DOHH2 (cell line): ENCODE data around the gene PDE9A.

Experiments
- H3F3A ChIP-seq: fragments of 200-600 bp; sonication (generic), shearing (Covaris generic); 2 replicates; pipeline ENCODE4 v1.6.0; 2016; ENCODE audit warnings: antibody characterized with exemption, mild to moderate bottlenecking; ENCODE audit not compliant: control insufficient read depth, insufficient read depth
- H3K27ac ChIP-seq: fragments of 200-600 bp; sonication (generic); 2 replicates; pipeline ENCODE4 v1.5.1; 2014; ENCODE audit warnings: low read depth, mild to moderate bottlenecking, low read length, moderate library complexity
- H3K27me3 ChIP-seq: fragments of 200-600 bp; sonication (generic); 2 replicates; pipeline ENCODE4 v1.6.1; 2014; ENCODE audit warnings: mild to moderate bottlenecking, low read length, mixed read lengths; ENCODE audit not compliant: control insufficient read depth
- H3K36me3 ChIP-seq: fragments of 200-600 bp; sonication (generic); 2 replicates; pipeline ENCODE4 v1.6.1; 2014; ENCODE audit warnings: mild to moderate bottlenecking, low read length, moderate library complexity, mixed read lengths; ENCODE audit not compliant: control insufficient read depth
- H3K4me1 ChIP-seq: fragments of 200-600 bp; sonication (generic); 2 replicates; pipeline ENCODE4 v1.6.1; 2014; ENCODE audit warnings: mild to moderate bottlenecking, low read length, mixed read lengths; ENCODE audit not compliant: control insufficient read depth
- H3K4me2 ChIP-seq: fragments of 200-600 bp; sonication (generic); 2 replicates; pipeline ENCODE4 v1.6.0; 2014; ENCODE audit warnings: mild to moderate bottlenecking, low read length, moderate library complexity
- H3K4me3 ChIP-seq: fragments of 200-600 bp; sonication (generic); 2 replicates; pipeline ENCODE4 v1.5.1; 2014; ENCODE audit warnings: mild to moderate bottlenecking, low read length, mixed read lengths
- H3K79me2 ChIP-seq: fragments of 200-600 bp; sonication (generic); 2 replicates; pipeline ENCODE4 v1.6.1; 2014; ENCODE audit warnings: mild to moderate bottlenecking, low read length, mixed read lengths; ENCODE audit not compliant: control insufficient read depth
- H3K9me2 ChIP-seq: fragments of 200-600 bp; sonication (generic); replicated peaks from 2 replicates; pipeline ENCODE4 v1.6.1; 2014; ENCODE audit warnings: mild to moderate bottlenecking, low read length, mixed read lengths; ENCODE audit not compliant: control insufficient read depth
- H3K9me3 ChIP-seq: fragments of 200-600 bp; sonication (generic); 2 replicates; pipeline ENCODE4 v1.6.1; 2014; ENCODE audit warnings: antibody characterized with exemption, low read length, mixed read lengths; ENCODE audit not compliant: control insufficient read depth, insufficient read depth
- H4K20me1 ChIP-seq: fragments of 200-600 bp; sonication (generic); 2 replicates; pipeline ENCODE4 v1.6.0; 2014; ENCODE audit warnings: low read depth, mild to moderate bottlenecking, antibody characterized with exemption, low read length, moderate library complexity; ENCODE audit not compliant: control insufficient read depth, insufficient read depth
- CTCF ChIP-seq: fragments of 200-600 bp; sonication (generic); IDR thresholded peaks from one replicate; pipeline ENCODE4 v1.5.1; 2014; ENCODE audit warnings: antibody characterized with exemption, mild to moderate bottlenecking, low read depth, low read length; ENCODE audit not compliant: poor library complexity, severe bottlenecking
- EZH2phosphoT487 ChIP-seq: fragments of 200-600 bp; sonication (generic); IDR thresholded peaks from 2 replicates; pipeline ENCODE4 v1.6.1; 2017; ENCODE audit warnings: borderline replicate concordance, mild to moderate bottlenecking, antibody characterized with exemption, low read length, moderate library complexity, mixed read lengths

PDE9A gene

GRCh38 chr21:42615924-42616323 lies 37.5 kb upstream of the PDE9A start:
- H3K36me3 ChIP-seq = no peaks in the 10 kb centered on the region
- H3K4me3 ChIP-seq = no peak overlapping the region
- peaks cover 14% of the 10 kb centered on the region for H3K27me3 ChIP-seq
- H3F3A ChIP-seq = no peaks in the 10 kb centered on the region
- no peaks in the 10 kb centered on the region for H4K20me1 ChIP-seq
- H3K9me3 ChIP-seq = peaks cover 3% of the 10 kb centered on the region
- no peaks in the 10 kb centered on the region for H3K4me1 ChIP-seq
- no peak overlapping the region for H3K4me2 ChIP-seq
- TF ChIP-seq EZH2phosphoT487 (no peak), CTCF (no peak)
- H3K79me2 ChIP-seq = no peaks in the 10 kb centered on the region
- no peaks in the 10 kb centered on the region for H3K9me2 ChIP-seq
- no peak overlapping the region for H3K27ac ChIP-seq

- Histone ChIP-seq H3K27me3 (peaks cover 19% of the 10 kb centered on the region), H3K79me2 (no peaks in the 10 kb centered on the region), H3K4me2 (no peak overlapping the region), H3K9me2 (no peaks in the 10 kb centered on the region), H3F3A (no peaks in the 10 kb centered on the region), H3K36me3 (no peaks in the 10 kb centered on the region), H3K4me1 (no peaks in the 10 kb centered on the region), H4K20me1 (no peaks in the 10 kb centered on the region), H3K9me3 (peaks cover 3% of the 10 kb centered on the region), H3K4me3 (no peak overlapping the region), H3K27ac (no peak overlapping the region)
- TF ChIP-seq EZH2phosphoT487 (no peak), CTCF (no peak)
Observed at GRCh38 chr21:42616446-42616845, 37.0 kb upstream of the PDE9A start.

- no peaks in the 10 kb centered on the region for H4K20me1 ChIP-seq
- peaks cover 3% of the 10 kb centered on the region for H3K9me3 ChIP-seq
- H3K4me3 ChIP-seq = no peak overlapping the region
- no peaks in the 10 kb centered on the region for H3F3A ChIP-seq
- H3K4me2 ChIP-seq = no peak overlapping the region
- TF ChIP-seq CTCF = no peak
- no peak for TF ChIP-seq EZH2phosphoT487
- no peaks in the 10 kb centered on the region for H3K4me1 ChIP-seq
- no peaks in the 10 kb centered on the region for H3K9me2 ChIP-seq
- no peak overlapping the region for H3K27ac ChIP-seq
- peaks cover 21% of the 10 kb centered on the region for H3K27me3 ChIP-seq
- H3K36me3 ChIP-seq = no peaks in the 10 kb centered on the region
- no peaks in the 10 kb centered on the region for H3K79me2 ChIP-seq
Observed at GRCh38 chr21:42616941-42617340, 36.5 kb upstream of the PDE9A start.

GRCh38 chr21:42617486-42617885 lies 35.9 kb upstream of the PDE9A start:
- H3K36me3 ChIP-seq = no peaks in the 10 kb centered on the region
- H3K27ac ChIP-seq = no peak overlapping the region
- TF ChIP-seq EZH2phosphoT487 (no peak), CTCF (no peak)
- H4K20me1 ChIP-seq = no peaks in the 10 kb centered on the region
- no peaks in the 10 kb centered on the region for H3K4me1 ChIP-seq
- peaks cover 23% of the 10 kb centered on the region for H3K27me3 ChIP-seq
- H3K9me3 ChIP-seq = peaks cover 3% of the 10 kb centered on the region; the same call in 1 of the 2 replicates
- H3K4me3 ChIP-seq = no peak overlapping the region
- no peak overlapping the region for H3K4me2 ChIP-seq
- no peaks in the 10 kb centered on the region for H3F3A ChIP-seq
- H3K79me2 ChIP-seq = no peaks in the 10 kb centered on the region
- H3K9me2 ChIP-seq = no peaks in the 10 kb centered on the region
